ENCODE measurements around the gene PARD6G.

- TF ChIP-seq, protein P1, sequence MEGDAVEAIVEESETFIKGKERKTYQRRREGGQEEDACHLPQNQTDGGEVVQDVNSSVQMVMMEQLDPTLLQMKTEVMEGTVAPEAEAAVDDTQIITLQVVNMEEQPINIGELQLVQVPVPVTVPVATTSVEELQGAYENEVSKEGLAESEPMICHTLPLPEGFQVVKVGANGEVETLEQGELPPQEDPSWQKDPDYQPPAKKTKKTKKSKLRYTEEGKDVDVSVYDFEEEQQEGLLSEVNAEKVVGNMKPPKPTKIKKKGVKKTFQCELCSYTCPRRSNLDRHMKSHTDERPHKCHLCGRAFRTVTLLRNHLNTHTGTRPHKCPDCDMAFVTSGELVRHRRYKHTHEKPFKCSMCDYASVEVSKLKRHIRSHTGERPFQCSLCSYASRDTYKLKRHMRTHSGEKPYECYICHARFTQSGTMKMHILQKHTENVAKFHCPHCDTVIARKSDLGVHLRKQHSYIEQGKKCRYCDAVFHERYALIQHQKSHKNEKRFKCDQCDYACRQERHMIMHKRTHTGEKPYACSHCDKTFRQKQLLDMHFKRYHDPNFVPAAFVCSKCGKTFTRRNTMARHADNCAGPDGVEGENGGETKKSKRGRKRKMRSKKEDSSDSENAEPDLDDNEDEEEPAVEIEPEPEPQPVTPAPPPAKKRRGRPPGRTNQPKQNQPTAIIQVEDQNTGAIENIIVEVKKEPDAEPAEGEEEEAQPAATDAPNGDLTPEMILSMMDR (IDR thresholded peaks at IDR 0.05; ENCODE audit: low read length) = no peak
- TF ChIP-seq EZH2 (IDR thresholded peaks at IDR 0.05; ENCODE audit: borderline replicate concordance, low read length) = no peak
Observed at GRCh38 chr18:80231151-80231550, 16.2 kb downstream of the PARD6G start.

Data from OCI-LY1 (cell line).